Skeletal muscle tissue (tissue), 4 donors: ENCODE results near the gene FOXP1. TPM values are rescaled to one million over a fixed set of nuclear protein-coding genes. Genes with fewer than 3 reads are reported as not detected.

Experiments
- H3K27ac ChIP-seq: one replicate; pipeline ENCODE4 v1.7.0; 2013; ENCODE audit warnings: mild to moderate bottlenecking, low read depth, low read length, inconsistent platforms
- H3K27me3 ChIP-seq, 3 donors: one replicate each; pipeline ENCODE4 v1.7.0; 2013; ENCODE audit warnings: low read length in 3 of 3; ENCODE audit not compliant: control insufficient read depth in 3 of 3, insufficient read depth in 3 of 3
- H3K36me3 ChIP-seq, 3 donors: one replicate each; pipeline ENCODE4 v1.7.0; 2013; ENCODE audit warnings: low read length in 3 of 3; ENCODE audit not compliant: control insufficient read depth in 3 of 3, insufficient read depth in 3 of 3
- H3K4me1 ChIP-seq, 3 donors: one replicate each; pipeline ENCODE4 v1.7.0; 2013; ENCODE audit warnings: low read length in 3 of 3, mild to moderate bottlenecking in 3 of 3; ENCODE audit not compliant: control insufficient read depth in 3 of 3, insufficient read depth in 3 of 3
- H3K4me3 ChIP-seq, 3 donors: one replicate each; pipeline ENCODE4 v1.7.0; 2013; ENCODE audit warnings: low read length in 3 of 3
- H3K9ac ChIP-seq, 3 donors: one replicate each; pipeline ENCODE4 v1.7.0; 2013; ENCODE audit warnings: low read length in 3 of 3, mild to moderate bottlenecking in 3 of 3, moderate library complexity in 2 of 3, low read depth in 1 of 3
- H3K9me3 ChIP-seq, 3 donors: one replicate each; pipeline ENCODE4 v1.7.0; 2013; ENCODE audit warnings: low read length in 3 of 3; ENCODE audit not compliant: control insufficient read depth in 3 of 3
- total RNA-seq: library from RNA; depleted of rRNA; stranded (reverse); fragments of >200 nt; gene quantifications from one replicate; pipeline ENCODE4 v1.2.3, GENCODE V29; 2014
- donor health status: Osteomylitis.

The FOXP1 gene
- total RNA-seq, 1 donor from 2014 or later = 36.0 TPM

- Histone ChIP-seq H3K27ac (no peak overlapping the region), H3K36me3 (no peaks in the 10 kb centered on the region), H3K4me3 (no peak overlapping the region), H3K9me3 (no peaks in the 10 kb centered on the region), H3K4me1 (peaks cover 0 to 4% (median 3%) of the 10 kb centered on the region in 3 donors), H3K9ac (no peak overlapping the region), H3K27me3 (no peaks in the 10 kb centered on the region)
Measured at GRCh38 chr3:71346061-71346460, 237.5 kb downstream of the FOXP1 start.

GRCh38 chr3:71345429-71346040 lies 238.0 kb downstream of the FOXP1 start:
- Histone ChIP-seq H3K4me3 (no peak overlapping the region), H3K4me1 (no peaks in the 10 kb centered on the region), H3K9ac (no peak overlapping the region), H3K27me3 (no peaks in the 10 kb centered on the region), H3K36me3 (no peaks in the 10 kb centered on the region), H3K9me3 (no peaks in the 10 kb centered on the region), H3K27ac (no peak overlapping the region)

DNA sequence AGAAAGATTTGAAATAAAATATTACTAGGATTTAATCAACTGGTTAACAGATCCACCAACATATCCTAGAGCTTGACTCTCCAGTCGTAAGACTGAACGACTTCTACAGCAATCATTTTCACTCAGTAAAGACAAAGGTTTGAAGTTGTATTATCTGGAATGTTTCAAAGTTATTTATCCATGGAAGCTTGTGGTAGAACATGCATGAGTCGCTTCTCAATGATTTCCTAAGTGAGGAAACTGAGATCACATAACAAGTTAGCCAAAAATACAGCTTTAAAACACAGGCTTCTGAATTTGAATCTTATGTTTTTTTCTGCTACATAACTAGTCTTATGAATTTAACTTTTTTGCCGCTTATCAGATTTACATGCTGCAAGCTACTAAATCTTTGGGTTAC lies 241.8 kb downstream of the FOXP1 start:
- Histone ChIP-seq H3K9ac (no peak overlapping the region), H3K36me3 (no peaks in the 10 kb centered on the region), H3K9me3 (no peaks in the 10 kb centered on the region), H3K4me3 (no peak overlapping the region), H3K27me3 (no peaks in the 10 kb centered on the region), H3K4me1 (no peaks in the 10 kb centered on the region), H3K27ac (no peak overlapping the region)

DNA sequence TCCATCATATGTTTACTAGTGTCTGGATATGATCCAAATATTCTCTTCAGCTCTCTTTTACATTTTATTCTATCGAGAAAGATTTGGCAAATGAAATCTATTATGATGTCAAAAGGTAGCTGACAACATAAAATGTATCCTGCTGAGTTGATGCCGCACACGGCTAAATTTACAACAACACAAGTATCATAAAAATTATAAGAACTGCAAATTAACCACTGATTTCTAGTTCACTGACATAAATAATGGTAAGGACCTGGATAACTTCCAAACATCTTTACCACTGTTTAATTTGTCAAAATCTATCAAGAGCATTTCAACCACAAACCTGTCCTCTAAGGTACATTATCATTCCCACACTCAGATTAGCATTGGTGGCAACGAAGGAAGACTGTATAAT lies 244.5 kb downstream of the FOXP1 start:
- Histone ChIP-seq H3K27me3 (no peaks in the 10 kb centered on the region), H3K36me3 (no peaks in the 10 kb centered on the region), H3K4me1 (no peaks in the 10 kb centered on the region), H3K4me3 (no peak overlapping the region), H3K9me3 (no peaks in the 10 kb centered on the region), H3K27ac (no peak overlapping the region), H3K9ac (no peak overlapping the region)

DNA sequence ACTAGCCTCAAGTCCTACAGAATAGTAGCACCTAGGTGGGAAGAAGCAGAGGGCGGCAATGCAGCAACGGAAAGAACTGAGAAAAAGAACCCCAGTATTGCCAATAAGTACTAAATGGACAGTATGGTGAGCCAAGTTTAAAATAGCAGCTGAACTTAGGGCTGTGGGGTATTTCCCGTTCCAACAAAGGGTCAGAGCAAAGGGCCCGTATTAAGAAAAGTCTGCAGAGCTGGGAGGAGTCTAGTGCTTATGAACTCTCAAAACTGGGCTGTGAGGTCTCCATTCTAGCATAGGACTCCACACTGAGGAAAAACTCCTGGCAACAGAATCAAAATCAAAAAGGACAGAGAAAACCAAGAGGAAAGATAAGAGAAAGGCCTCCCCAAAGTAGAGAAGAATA lies 250.7 kb downstream of the FOXP1 start:
- Histone ChIP-seq H3K9me3 (no peaks in the 10 kb centered on the region), H3K4me3 (no peak overlapping the region), H3K4me1 (no peaks in the 10 kb centered on the region), H3K9ac (no peak overlapping the region), H3K27me3 (no peaks in the 10 kb centered on the region), H3K36me3 (no peaks in the 10 kb centered on the region), H3K27ac (no peak overlapping the region)

- Histone ChIP-seq H3K36me3 (no peaks in the 10 kb centered on the region), H3K4me3 (no peak overlapping the region), H3K27ac (no peak overlapping the region), H3K9ac (no peak overlapping the region), H3K27me3 (no peaks in the 10 kb centered on the region), H3K9me3 (no peaks in the 10 kb centered on the region), H3K4me1 (no peaks in the 10 kb centered on the region)
Measured at GRCh38 chr3:71330909-71331308, 252.6 kb downstream of the FOXP1 start.

DNA sequence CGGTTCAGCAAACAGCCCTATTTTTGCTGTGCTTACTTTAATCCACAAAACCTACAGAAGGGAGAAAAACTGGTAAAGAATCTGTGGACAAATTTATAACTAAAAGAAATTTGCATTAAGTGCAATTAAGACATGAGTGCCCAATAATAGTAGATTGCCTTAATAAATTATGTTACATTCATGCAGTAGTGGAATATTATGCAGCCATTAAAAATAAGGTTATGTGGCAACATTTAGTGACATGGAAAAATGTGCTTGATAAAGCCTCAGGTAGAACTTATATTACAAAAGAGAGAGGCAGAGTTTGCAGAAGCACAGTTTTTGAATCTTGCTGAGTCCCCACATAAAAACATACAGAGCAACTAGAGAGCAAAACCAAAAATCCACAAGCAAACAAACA lies 253.0 kb downstream of the FOXP1 start:
- no peaks in the 10 kb centered on the region for H3K27me3 ChIP-seq
- H3K9ac ChIP-seq = no peak overlapping the region
- H3K36me3 ChIP-seq = no peaks in the 10 kb centered on the region
- no peaks in the 10 kb centered on the region for H3K4me1 ChIP-seq
- no peak overlapping the region for H3K27ac ChIP-seq
- no peaks in the 10 kb centered on the region for H3K9me3 ChIP-seq
- no peak overlapping the region for H3K4me3 ChIP-seq

DNA sequence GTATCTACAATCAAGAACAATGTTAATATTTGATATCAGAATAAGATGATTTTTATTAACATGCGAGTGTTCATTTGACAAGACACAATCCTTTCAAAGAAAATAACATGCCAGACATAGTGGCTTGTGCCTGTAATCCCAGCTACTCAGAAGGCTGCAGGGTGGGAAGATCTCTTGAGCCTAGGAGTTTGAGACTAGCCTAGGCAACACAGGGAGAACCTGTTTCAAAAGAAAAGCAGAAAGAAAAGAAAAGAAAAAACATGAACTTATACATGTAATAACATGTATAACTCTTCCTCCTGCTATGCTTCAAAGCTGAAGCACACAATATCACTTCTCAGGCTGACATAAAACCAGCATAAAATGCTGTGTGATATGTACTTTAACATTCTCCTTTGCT lies 253.7 kb downstream of the FOXP1 start:
- Histone ChIP-seq H3K9me3 (no peaks in the 10 kb centered on the region), H3K4me3 (no peak overlapping the region), H3K27ac (no peak overlapping the region), H3K27me3 (no peaks in the 10 kb centered on the region), H3K4me1 (no peaks in the 10 kb centered on the region), H3K36me3 (no peaks in the 10 kb centered on the region), H3K9ac (no peak overlapping the region)

DNA sequence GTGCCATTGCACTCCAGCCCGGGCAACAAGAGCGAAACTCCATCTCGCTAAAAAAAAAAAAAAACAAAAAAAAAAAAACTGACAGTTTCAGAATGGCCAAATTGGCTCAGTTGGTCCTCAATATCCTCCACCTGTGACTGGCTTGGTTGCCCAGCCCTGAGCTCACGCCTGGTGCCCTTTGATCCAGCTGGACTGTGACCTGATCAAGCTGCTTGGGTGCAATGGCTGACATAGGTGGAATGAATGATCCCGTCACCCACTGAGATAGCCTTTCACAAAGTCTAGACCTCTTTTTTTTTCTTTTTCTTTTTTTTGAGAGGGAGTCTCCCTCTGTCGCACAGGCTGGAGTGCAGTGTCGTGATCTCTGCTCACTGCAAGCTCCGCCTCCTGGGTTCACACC lies 254.6 kb downstream of the FOXP1 start:
- H3K4me1 ChIP-seq = no peaks in the 10 kb centered on the region
- H3K4me3 ChIP-seq = no peak overlapping the region

GRCh38 chr3:71327936-71328335 lies 255.6 kb downstream of the FOXP1 start:
- Histone ChIP-seq H3K9me3 (no peaks in the 10 kb centered on the region), H3K27me3 (no peaks in the 10 kb centered on the region), H3K9ac (no peak overlapping the region), H3K4me3 (no peak overlapping the region), H3K36me3 (no peaks in the 10 kb centered on the region), H3K4me1 (no peaks in the 10 kb centered on the region), H3K27ac (no peak overlapping the region)

More for the DNA sequence above, 254.6 kb downstream of the FOXP1 start:
- H3K9ac ChIP-seq = no peak overlapping the region
- no peak overlapping the region for H3K27ac ChIP-seq
- no peaks in the 10 kb centered on the region for H3K36me3 ChIP-seq
- H3K9me3 ChIP-seq = no peaks in the 10 kb centered on the region
- no peaks in the 10 kb centered on the region for H3K27me3 ChIP-seq

DNA sequence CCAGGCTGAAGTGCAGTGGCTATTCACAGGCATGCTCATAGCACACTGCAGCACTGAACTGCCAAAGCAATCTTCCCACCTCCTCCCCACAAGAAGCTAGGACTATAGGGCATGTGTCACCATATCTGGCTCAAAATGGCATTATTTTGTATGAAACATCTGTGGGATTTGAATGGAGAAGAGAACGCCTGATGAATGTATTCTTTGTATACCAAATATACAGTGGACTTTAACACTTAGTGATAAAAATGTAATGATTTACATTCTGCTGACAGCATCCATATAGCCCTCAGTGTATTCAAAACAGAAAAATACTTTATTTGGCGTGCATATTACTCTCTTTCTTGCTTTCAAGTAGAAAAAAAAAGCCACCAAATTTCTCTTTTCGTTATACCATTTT lies 257.8 kb downstream of the FOXP1 start:
- Histone ChIP-seq H3K27ac (no peak overlapping the region), H3K9me3 (no peaks in the 10 kb centered on the region), H3K9ac (no peak overlapping the region), H3K4me1 (no peaks in the 10 kb centered on the region), H3K27me3 (no peaks in the 10 kb centered on the region), H3K36me3 (no peaks in the 10 kb centered on the region), H3K4me3 (no peak overlapping the region)
